Erythroblast (primary cell): ENCODE measurements around the gene DAPL1.

ENCODE experiments used
- GATA1 ChIP-seq: IDR thresholded peaks from 2 replicates; pipeline ENCODE4 v1.6.1; 2011; ENCODE audit warnings: low read depth, mild to moderate bottlenecking, control low read depth, low read length, moderate library complexity
- POLR2A ChIP-seq: IDR thresholded peaks from 2 replicates; pipeline ENCODE4 v1.6.1; 2011; ENCODE audit warnings: mild to moderate bottlenecking, low read length

GRCh38 chr2:158778243-158778642 lies 16.9 kb upstream of the DAPL1 start:
- TF ChIP-seq POLR2A: no peak
- TF ChIP-seq GATA1: no peak
